Measurements from ENCODE around the gene LUZP2.

DNA sequence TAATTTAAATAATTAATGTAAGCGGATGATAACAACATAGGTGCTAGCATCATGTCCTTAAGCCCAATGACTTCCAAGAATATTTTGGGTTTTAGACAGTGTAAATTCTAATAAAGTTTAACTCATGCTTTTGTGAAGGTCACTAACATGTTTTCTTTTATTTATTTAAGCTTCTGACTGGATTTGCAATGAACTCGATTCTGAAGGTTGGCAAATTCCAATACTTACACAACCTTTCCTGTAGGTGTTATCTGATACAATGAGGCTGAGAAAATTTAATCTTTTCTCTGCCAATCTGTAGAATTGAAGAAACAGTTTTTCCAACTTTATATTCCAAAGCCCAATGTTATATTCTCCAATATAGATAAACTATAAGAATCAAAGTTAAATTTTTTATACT lies 311.3 kb downstream of the LUZP2 start:
- no peak for TF ChIP-seq GATA2 (IDR thresholded peaks at IDR 0.05; ENCODE audit: low read depth, low read length)
- no peak for TF ChIP-seq GATA3 (IDR thresholded peaks at IDR 0.05; ENCODE audit: low read depth, low read length)
